DMS153 treated with DMSO at 0.1 percent for 48 hours (cell line): ENCODE results near the gene RHEBL1.

Experiments
- DNase-seq: peaks from one replicate; lab custom pipeline; 2025; ENCODE audit not compliant: unreplicated experiment; lab: John Stamatoyannopoulos, UW

The RHEBL1 gene

GRCh38 chr12:49038291-49038955 lies 31.4 kb downstream of the RHEBL1 start:
- DNase-seq, result no peak

- no peak for DNase-seq
Observed at GRCh38 chr12:49037947-49038237, 31.9 kb downstream of the RHEBL1 start.

DNA sequence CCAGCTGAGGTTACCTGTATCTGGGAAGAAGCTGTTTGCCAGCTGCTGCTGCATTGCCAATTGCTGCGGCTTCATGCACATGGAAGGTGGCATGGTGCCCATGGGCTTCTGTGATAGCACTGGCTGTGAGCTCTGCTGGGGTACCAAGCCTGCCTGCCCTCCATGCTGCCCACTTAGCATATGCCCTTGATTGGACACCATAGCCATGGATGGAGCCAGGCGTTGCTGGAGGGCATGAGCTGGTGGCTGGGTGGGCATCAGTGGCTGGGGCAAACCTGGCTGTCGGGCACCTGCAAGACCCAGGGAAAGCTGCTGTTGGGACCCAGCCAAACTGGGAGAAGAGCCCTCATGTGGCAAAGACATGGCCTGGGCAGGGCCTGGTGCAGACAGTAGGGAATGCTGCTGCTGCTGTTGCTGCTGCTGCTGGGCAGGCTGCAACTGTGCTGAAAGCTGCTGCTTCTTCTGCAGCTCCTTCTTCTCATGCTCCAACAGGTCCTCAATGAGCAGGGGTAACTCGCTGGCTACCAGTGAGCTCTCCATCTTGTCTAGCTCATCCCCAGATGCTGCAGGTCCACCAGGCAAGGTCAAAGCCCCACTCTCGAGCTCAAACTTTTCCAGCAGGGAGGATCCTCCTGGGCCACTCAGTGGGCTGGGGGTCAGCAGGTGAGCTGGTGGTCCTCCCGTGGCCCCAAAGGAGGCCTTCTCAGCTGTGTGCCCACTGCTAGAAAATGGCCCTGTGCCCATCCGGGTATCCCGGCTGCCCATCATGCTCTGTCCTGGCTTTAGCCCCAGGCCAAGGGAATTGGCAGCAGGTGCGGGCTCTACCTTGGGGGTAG lies 32.5 kb downstream of the RHEBL1 start:
- no peak for DNase-seq

DNA sequence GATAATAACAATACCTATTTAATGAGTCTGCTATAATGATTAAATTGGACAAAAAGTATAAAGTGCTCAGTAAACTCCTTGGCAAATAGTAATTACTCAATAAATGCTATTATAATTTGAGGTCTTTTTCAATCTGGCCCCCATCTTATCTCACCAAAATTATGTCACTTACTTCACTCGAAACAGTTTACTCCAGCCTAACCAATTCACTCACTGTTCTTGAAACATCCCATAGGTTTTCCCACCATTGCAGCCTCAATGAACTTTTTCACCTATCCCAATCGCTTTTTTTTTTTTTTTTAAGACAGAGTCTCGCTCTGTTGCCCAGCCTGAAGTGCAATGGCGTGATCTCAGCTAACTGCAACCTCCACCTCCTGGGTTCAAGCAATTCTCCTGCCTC lies 33.8 kb downstream of the RHEBL1 start:
- no peak for DNase-seq

DNA sequence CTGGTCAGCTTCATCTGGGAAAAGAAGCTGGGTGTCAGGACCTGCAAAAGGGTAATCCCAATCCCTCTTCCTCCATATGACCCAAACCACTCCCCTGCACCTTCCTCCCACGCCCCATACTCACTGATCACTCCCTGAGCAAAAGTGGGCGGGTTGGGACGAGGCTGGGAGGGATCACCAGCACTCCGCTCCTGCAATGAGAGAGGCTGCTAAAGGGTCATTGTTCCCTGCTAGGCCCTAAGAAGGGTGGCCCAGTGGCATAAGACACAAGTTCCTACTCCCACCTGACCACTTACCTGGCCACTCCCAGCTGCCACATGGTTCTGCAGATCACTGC lies 35.5 kb downstream of the RHEBL1 start:
- no peak for DNase-seq

DNA sequence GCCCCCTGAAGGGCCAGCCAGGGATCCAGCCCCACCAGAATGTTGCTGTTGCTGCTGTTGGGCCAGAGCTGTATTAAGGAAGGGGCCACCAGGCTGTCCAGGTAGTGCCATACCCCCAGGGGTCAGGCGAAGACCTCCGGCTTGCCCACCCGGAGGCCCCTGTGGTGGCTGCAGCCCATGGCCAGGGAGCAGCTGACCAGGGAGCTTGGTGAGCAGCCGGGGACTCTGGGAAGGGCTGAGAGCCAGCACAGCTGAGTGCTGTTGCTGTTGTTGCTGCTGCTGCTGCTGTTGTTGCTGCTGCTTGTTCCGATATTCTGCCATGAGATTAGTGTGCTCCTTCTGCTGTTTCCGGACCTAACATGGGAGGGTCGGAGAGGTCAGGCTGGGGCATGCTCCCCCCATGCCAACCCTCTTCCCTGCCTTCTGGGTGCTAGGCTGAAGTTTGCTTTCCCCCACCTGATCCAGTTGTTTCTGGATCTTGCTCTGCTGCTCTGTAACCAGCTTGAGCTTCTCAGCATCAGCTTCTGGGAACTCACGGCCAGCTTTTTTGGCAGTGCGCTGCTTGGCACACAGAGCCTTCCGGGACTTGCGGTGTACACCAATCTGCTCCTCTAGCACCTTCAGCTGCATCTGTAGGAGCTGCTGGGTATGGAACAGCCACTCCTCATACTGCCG lies 36.0 kb downstream of the RHEBL1 start:
- no peak for DNase-seq

- DNase-seq, result no peak
Observed at GRCh38 chr12:49032679-49033447, 36.9 kb downstream of the RHEBL1 start.

GRCh38 chr12:49032276-49032675 lies 37.5 kb downstream of the RHEBL1 start:
- DNase-seq, result no peak

DNA sequence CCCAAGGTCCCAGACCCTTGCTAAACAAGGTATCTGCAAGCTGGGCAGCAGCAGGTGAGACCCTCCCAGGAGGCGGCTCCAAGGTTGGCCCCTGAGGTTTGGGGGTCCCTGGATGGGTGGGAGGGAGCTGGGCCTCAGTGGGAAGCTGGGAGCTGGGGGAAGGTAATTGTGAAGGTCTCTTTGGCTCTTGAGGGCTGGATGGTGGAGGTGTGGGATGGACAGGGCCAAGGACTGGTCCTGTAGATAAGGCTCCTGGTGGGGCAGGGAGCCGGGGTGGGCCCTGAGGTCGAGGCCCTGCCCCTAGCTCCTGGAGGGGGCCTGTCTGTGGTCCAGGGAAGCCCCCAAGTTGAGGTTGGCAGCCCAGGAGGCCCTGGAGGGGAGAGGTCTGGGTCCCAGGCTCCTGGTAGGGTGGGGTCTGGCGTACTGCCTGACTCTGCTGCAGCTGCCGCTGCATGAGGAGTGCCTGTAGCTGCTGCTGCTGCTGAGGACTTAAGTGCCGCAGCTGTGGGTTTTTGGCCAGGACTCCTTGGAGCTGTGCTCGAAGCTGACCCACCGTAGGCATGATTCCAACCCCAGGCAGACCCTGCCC lies 38.1 kb downstream of the RHEBL1 start:
- DNase-seq, result no peak

GRCh38 chr12:49030714-49031572 lies 38.8 kb downstream of the RHEBL1 start:
- no peak for DNase-seq

DNA sequence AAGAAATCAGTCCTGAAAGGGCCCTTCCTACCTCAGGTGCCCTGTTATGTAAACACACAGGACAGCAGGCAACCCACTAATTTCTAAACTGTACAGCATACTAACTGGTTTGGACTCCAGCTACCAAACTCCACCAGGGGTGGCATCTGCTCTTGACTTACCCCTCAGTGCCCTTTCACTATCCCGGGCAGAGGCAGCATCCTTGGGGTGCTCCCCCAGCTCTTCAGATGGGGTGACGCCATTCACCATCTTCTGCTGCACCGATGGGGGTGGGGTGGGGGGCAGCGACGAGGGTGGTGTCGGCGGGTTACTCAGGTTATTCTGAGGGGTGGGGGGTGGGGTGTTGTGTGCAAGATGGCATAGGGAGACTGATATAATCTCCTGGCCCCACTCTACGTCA lies 39.7 kb downstream of the RHEBL1 start:
- DNase-seq, result no peak

GRCh38 chr12:49028666-49029275 lies 41.0 kb downstream of the RHEBL1 start:
- no peak for DNase-seq

DNA sequence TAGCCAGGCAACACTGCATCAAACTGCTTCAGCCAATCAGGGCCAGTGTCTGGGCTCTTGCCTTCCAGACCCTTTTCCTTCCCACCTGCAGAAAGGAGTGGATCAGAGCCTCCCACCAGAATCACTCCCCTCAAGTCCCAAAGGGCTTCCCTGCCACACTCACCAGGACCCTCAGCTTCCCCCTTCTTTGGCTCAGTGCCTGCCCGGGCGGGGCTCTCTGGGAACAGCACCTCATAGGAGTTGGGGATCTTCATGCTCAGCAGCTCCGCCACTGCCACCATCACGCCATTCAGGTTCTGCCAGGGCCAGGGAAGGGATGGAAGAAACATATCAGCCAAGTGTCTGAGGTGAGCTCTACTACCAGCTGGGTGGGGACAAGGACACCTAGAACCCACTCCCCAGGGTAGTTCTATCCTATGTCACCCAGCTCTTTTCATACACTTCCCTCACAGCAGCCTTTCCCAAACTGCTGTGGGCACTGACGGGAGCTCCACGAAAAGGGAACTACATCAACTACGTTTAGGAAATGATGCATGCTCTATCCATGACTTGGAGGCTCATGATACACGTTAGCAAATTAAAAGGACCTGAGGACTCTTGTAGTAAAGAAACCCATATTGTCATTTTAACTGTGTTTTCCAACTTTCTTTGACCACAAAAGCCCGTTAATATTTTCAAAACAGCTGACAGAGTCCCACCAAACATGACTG lies 41.8 kb downstream of the RHEBL1 start:
- DNase-seq, result no peak

DNA sequence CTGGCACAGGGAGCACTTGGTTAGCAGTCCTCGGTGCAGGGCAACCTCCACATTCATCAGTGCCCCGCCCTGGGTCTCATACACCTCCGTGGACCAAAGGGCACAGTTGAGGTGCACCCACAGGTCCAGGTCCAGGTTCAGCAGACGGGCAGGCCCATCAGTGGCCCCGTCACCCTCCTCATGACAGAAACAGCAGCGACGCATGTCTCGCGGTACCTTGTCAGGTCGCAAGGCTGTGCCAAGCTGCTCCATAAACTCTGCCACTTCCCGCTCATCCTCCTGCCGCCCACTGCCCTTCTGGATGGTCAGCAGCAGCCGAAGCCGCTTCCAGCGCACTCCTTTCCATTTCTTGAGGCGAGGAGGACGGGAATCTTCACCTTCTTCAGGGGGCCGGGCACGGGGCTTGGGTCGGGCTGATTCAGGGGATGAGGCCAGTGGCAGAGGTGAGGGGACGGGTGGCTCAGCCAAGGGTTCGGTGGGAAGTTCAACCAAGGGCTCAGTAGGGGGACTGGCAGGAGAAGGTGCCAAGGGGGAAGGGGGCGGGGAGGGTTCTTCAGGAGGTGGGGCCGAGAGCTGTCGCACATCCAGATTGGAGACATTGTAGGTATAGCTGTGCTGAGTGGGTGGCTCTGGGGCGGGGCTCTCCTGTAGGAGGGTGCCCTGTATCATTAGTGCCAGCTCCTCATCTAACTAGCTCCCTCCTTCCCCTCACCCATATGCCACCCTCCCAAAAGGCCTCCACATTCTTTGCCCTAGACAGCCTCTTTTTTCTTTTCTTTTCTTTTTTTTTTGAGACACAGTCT lies 42.9 kb downstream of the RHEBL1 start:
- DNase-seq, result no peak

DNA sequence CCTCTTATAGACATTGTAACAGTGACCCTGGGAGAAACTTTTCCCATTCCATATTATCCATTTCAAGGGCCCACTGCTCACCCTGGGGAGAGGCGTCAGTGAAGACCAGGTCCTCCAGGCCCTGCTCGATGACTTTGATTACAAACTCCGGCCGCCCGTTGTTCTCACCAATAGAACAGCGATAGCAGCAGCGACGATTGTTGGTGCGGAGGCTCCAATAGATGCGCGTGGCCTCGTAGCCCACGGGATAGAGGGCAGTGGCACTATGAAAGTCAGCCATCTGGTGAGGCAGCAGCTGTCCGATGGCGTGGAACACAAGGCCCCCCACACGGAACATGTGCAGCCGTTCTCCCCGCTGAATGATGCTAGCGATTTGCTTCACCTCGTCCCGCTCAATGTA lies 43.7 kb downstream of the RHEBL1 start:
- no peak for DNase-seq

DNA sequence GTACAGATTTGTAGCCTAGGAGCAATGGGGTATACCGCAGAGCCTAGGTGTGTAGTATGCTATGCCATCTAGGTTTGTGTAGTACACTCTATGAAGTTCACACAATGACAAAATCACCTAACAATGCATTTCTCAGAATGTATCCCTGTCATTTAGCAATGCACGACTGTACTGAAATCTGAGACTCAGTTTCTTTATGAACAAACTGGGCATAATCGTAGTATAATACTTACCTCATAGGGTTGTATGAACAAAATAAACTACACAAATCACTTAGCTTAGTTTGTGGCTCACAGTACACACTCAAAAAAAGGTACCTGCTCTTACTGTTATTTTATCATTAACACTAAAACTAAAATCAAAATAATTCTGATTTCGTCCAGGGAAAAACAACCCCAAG lies 44.3 kb downstream of the RHEBL1 start:
- DNase-seq, result no peak

GRCh38 chr12:49024543-49024942 lies 45.2 kb downstream of the RHEBL1 start:
- DNase-seq, result no peak

GRCh38 chr12:49023812-49024211 lies 46.0 kb downstream of the RHEBL1 start:
- DNase-seq, result no peak
